ENCODE measurements around the gene ST8SIA2.
A peak's percentile ranks its signal among the peaks of the same experiment; 100 is the strongest.

The ST8SIA2 gene

GRCh38 chr15:92449476-92449875 is 55.8 kb downstream of the ST8SIA2 start:
- H3K36me3 ChIP-seq, result peaks cover 5% of the 10 kb centered on the region
- no peak for DNase-seq
- no peak overlapping the region for H3K4me3 ChIP-seq (ENCODE audit: low read depth, low read length)

DNA sequence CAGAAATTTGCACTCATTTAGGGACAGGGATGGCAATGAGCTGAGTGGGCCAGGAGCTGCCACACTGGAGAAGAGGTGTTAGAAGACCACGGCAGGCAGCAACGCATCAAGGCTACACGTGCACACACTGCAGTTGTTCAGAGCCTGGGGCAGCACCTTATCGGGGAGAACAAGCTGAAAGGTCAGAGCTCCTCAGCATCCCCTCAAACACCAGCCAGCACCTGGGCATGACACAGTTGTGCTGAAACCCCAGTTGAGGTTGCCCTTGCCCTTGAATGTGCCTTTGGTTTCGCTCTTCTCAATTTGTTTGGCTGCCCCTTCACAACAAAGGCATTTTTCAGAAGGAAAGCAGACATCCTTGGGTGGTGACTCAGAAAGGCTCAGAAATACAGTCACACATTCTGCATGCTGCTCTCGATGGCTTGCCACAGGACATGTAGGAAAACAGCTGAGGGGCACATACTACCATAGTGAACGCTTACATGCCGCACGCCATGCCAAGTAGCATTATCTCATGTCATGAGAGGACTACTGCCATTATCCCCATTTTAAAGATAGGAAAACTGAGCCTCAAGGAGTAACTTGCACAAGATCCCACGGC is 57.6 kb downstream of the ST8SIA2 start:
- Histone ChIP-seq H3K36me3 (peaks cover 5% of the 10 kb centered on the region), H3K4me1 (peaks cover 6% of the 10 kb centered on the region)
- no peak for DNase-seq

More at GRCh38 chr15:92449476-92449875, 55.8 kb downstream of the ST8SIA2 start:
- H3K9me3 ChIP-seq, result no peaks in the 10 kb centered on the region
- no peaks in the 10 kb centered on the region for H3K27me3 ChIP-seq
- no peak for TF ChIP-seq CTCF (IDR thresholded peaks at IDR 0.05; ENCODE audit: low read depth, low read length)
- peaks cover 4% of the 10 kb centered on the region for H3K4me1 ChIP-seq

GRCh38 chr15:92452143-92452542 is 58.5 kb downstream of the ST8SIA2 start:
- Histone ChIP-seq H3K36me3 (peaks cover 5% of the 10 kb centered on the region), H3K4me1 (peaks cover 6% of the 10 kb centered on the region), H3K4me3 (ENCODE audit: low read depth, low read length) (no peak overlapping the region), H3K27me3 (no peaks in the 10 kb centered on the region), H3K9me3 (no peaks in the 10 kb centered on the region)
- no peak for TF ChIP-seq CTCF (IDR thresholded peaks at IDR 0.05; ENCODE audit: low read depth, low read length)
- DNase-seq, result no peak

More for the DNA sequence above, 57.6 kb downstream of the ST8SIA2 start:
- Histone ChIP-seq H3K4me3 (ENCODE audit: low read depth, low read length) (no peak overlapping the region), H3K27me3 (no peaks in the 10 kb centered on the region), H3K9me3 (no peaks in the 10 kb centered on the region)
- no peak for TF ChIP-seq CTCF (IDR thresholded peaks at IDR 0.05; ENCODE audit: low read depth, low read length)

GRCh38 chr15:92453607-92454006 is 59.9 kb downstream of the ST8SIA2 start:
- TF ChIP-seq CTCF (IDR thresholded peaks at IDR 0.05; ENCODE audit: low read depth, low read length), result no peak
- Histone ChIP-seq H3K4me1 (peaks cover 6% of the 10 kb centered on the region), H3K27me3 (no peaks in the 10 kb centered on the region), H3K4me3 (ENCODE audit: low read depth, low read length) (no peak overlapping the region), H3K36me3 (peaks cover 5% of the 10 kb centered on the region), H3K9me3 (no peaks in the 10 kb centered on the region)
- no peak for DNase-seq

DNA sequence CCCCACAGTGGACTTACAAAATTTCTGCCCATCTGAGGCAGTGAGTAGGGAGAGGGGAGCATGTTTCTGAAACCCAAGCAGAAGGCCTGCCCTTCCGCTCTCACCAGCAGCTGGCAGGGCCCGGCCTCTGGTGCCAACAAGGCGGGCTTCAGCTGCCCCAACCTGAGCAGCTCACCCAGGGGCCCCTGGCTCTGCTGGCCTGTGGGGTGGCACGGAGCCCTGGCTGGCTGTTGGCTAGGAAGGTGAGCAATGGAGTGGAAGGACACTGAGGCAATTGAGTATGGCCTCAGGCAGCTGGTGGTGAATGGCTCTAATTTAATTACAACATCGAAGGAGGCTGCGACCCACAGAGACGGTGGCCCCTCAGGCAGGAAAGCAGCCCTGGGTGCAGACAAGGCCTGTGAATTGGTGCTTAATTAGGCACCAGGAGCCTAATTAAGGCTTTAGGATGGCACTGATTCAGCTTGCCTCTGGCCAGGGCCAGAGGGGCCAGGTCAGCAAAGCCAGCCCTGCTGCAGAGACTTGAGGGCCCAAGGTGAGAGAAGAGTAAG is 60.9 kb downstream of the ST8SIA2 start:
- TF ChIP-seq CTCF (IDR thresholded peaks at IDR 0.05; ENCODE audit: low read depth, low read length), result no peak
- H3K36me3 ChIP-seq, result peaks cover 5% of the 10 kb centered on the region; the same call in 1 of the 2 replicates
- H3K4me1 ChIP-seq, result peaks cover 6% of the 10 kb centered on the region
- peak; percentile 39 for DNase-seq
- H3K27me3 ChIP-seq, result no peaks in the 10 kb centered on the region
- no peak overlapping the region for H3K4me3 ChIP-seq (ENCODE audit: low read depth, low read length)
- no peaks in the 10 kb centered on the region for H3K9me3 ChIP-seq

GRCh38 chr15:92455271-92455670 is 61.6 kb downstream of the ST8SIA2 start:
- no peak for TF ChIP-seq CTCF (IDR thresholded peaks at IDR 0.05; ENCODE audit: low read depth, low read length)
- DNase-seq, result no peak
- Histone ChIP-seq H3K4me3 (ENCODE audit: low read depth, low read length) (no peak overlapping the region), H3K9me3 (no peaks in the 10 kb centered on the region), H3K36me3 (peaks cover 5% of the 10 kb centered on the region; the same call in 1 of the 2 replicates), H3K4me1 (peaks cover 6% of the 10 kb centered on the region), H3K27me3 (no peaks in the 10 kb centered on the region)

Measured in BE2C (cell line).